HEK293 (cell line): ENCODE results near the gene CLDN34.

ENCODE experiments used
- CTCF ChIA-PET: fragments of 350-600 bp; formaldehyde crosslinking; extraction: SDS; loops from one replicate; lab custom pipeline; 2021; ENCODE audit warnings: antibody characterized with exemption; lab: Yijun Ruan, JAX
- POLR2A ChIA-PET: fragments of 300-600 bp; formaldehyde crosslinking; extraction: SDS; loops from one replicate; lab custom pipeline; 2020; ENCODE audit warnings: antibody characterized with exemption, inconsistent platforms; lab: Yijun Ruan, JAX
- H3K27ac ChIP-seq: fragments of 200-500 bp; sonication (Bioruptor generic); 2 replicates; pipeline ENCODE4 v1.5.1; 2014; ENCODE audit warnings: low read depth, low read length, control low read depth, inconsistent platforms; ENCODE audit errors: extremely low read depth
- H3K36me3 ChIP-seq, 2 experiments: fragments of 200-500 bp in 1 of 2; sonication (Bioruptor generic) in 1 of 2; 1 replicate in 1 of 2; 2 replicates in 1 of 2; pipeline ENCODE4 v1.5.1; 2014 to 2017; ENCODE audit warnings: inconsistent platforms in 2 of 2, low read length in 2 of 2; ENCODE audit not compliant: control insufficient read depth in 2 of 2, insufficient read depth in 1 of 2
- H3K4me1 ChIP-seq: fragments of 200-500 bp; sonication (Bioruptor generic); 2 replicates; pipeline ENCODE4 v1.5.1; 2014; ENCODE audit warnings: mild to moderate bottlenecking, low read length, inconsistent platforms; ENCODE audit not compliant: control insufficient read depth, insufficient read depth
- H3K4me3 ChIP-seq: 2 replicates; pipeline ENCODE4 v1.5.1; 2011; ENCODE audit warnings: low read depth, mild to moderate bottlenecking, control low read depth, low read length, moderate library complexity
- H3K9me3 ChIP-seq: fragments of 200-500 bp; sonication (Bioruptor generic); 2 replicates; pipeline ENCODE4 v1.5.1; 2014; ENCODE audit warnings: low read depth, low read length, inconsistent platforms; ENCODE audit not compliant: control insufficient read depth, insufficient read depth
- BCL6B ChIP-seq: fragments of 450-650 bp; formaldehyde crosslinking; IDR thresholded peaks from 2 replicates; pipeline ENCODE4 v1.5.1; 2017; ENCODE audit warnings: missing biosample characterization, missing genetic modification characterization
- KLF9 ChIP-seq: fragments of 450-650 bp; formaldehyde crosslinking; IDR thresholded peaks from 2 replicates; pipeline ENCODE4 v1.5.1; 2016; ENCODE audit warnings: missing biosample characterization, missing genetic modification characterization, low read depth
- PRDM2 ChIP-seq: fragments of 450-650 bp; formaldehyde crosslinking; IDR thresholded peaks from 2 replicates; pipeline ENCODE4 v1.5.1; 2016; ENCODE audit warnings: missing biosample characterization, missing genetic modification characterization, borderline replicate concordance
- SP2 ChIP-seq: fragments of 450-650 bp; formaldehyde crosslinking; IDR thresholded peaks from 2 replicates; pipeline ENCODE4 v1.5.1; 2016; ENCODE audit warnings: missing biosample characterization, missing genetic modification characterization
- YY1 ChIP-seq: fragments of 450-650 bp; formaldehyde crosslinking; IDR thresholded peaks from 2 replicates; pipeline ENCODE4 v1.5.1; 2018; ENCODE audit warnings: missing biosample characterization, missing genetic modification characterization
- ZBTB10 ChIP-seq: fragments of 450-650 bp; formaldehyde crosslinking; IDR thresholded peaks from 2 replicates; pipeline ENCODE4 v1.5.1; 2016; ENCODE audit warnings: missing biosample characterization, missing genetic modification characterization
- ZFP37 ChIP-seq: fragments of 450-650 bp; formaldehyde crosslinking; IDR thresholded peaks from 2 replicates; pipeline ENCODE4 v1.5.1; 2016; ENCODE audit warnings: missing biosample characterization, missing genetic modification characterization
- ZNF391 ChIP-seq: fragments of 450-650 bp; formaldehyde crosslinking; IDR thresholded peaks from 2 replicates; pipeline ENCODE4 v1.5.1; 2016; ENCODE audit warnings: low read depth, missing biosample characterization, missing genetic modification characterization, borderline replicate concordance
- ZNF626 ChIP-seq: fragments of 450-650 bp; sonication (Bioruptor Pico); formaldehyde crosslinking; IDR thresholded peaks from 2 replicates; pipeline ENCODE4 v1.5.1; 2018; ENCODE audit warnings: missing biosample characterization, missing genetic modification characterization, inconsistent platforms
- ZNF664 ChIP-seq: fragments of 450-650 bp; formaldehyde crosslinking; IDR thresholded peaks from 2 replicates; pipeline ENCODE4 v1.5.1; 2016; ENCODE audit warnings: missing biosample characterization, missing genetic modification characterization
- ZNF837 ChIP-seq: fragments of 450-650 bp; formaldehyde crosslinking; IDR thresholded peaks from 2 replicates; pipeline ENCODE4 v1.5.1; 2016; ENCODE audit warnings: missing biosample characterization, missing genetic modification characterization
- ZSCAN30 ChIP-seq: fragments of 450-650 bp; IDR thresholded peaks from 2 replicates; pipeline ENCODE4 v1.5.1; 2018; ENCODE audit warnings: missing biosample characterization, mild to moderate bottlenecking, missing genetic modification characterization, moderate library complexity
- TF ChIP-seq, protein P1 (sequence below): fragments of 450-650 bp; formaldehyde crosslinking; IDR thresholded peaks from 2 replicates; pipeline ENCODE4 v1.5.1; 2016; ENCODE audit warnings: missing biosample characterization, missing genetic modification characterization
- TF ChIP-seq, protein P2 (sequence below): fragments of 450-650 bp; formaldehyde crosslinking; IDR thresholded peaks from 2 replicates; pipeline ENCODE4 v1.5.1; 2016; ENCODE audit warnings: missing biosample characterization, missing genetic modification characterization

CLDN34 gene

GRCh38 chrX:9926002-9926401, 41.2 kb upstream of the CLDN34 start:
- no peak overlapping the region for H3K27ac ChIP-seq
- H3K4me1 ChIP-seq = no peaks in the 10 kb centered on the region
- ChIA-PET CTCF (no interaction called here), POLR2A (no interaction called here)
- no peaks in the 10 kb centered on the region for H3K9me3 ChIP-seq
- H3K36me3 ChIP-seq = peaks cover 0 to 4% of the 10 kb centered on the region in 2 experiments; a peak in 1 of 3 replicates
- no peak overlapping the region for H3K4me3 ChIP-seq
- TF ChIP-seq BCL6B (tag by site-specific recombination) (no peak), ZNF626 (tag by site-specific recombination) (no peak), ZFP37 (tag by site-specific recombination) (no peak), ZNF391 (tag by site-specific recombination) (no peak), KLF9 (tag by site-specific recombination) (no peak), YY1 (tag by site-specific recombination) (no peak)
- TF ChIP-seq, protein P1, sequence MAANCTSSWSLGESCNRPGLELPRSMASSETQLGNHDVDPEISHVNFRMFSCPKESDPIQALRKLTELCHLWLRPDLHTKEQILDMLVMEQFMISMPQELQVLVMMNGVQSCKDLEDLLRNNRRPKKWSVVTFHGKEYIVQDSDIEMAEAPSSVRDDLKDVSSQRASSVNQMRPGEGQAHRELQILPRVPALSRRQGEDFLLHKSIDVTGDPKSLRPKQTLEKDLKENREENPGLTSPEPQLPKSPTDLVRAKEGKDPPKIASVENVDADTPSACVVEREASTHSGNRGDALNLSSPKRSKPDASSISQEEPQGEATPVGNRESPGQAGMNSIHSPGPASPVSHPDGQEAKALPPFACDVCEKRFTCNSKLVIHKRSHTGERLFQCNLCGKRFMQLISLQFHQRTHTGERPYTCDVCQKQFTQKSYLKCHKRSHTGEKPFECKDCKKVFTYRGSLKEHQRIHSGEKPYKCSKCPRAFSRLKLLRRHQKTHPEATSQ (tag by site-specific recombination) = no peak

- CTCF ChIA-PET = no interaction called here
- TF ChIP-seq ZNF837 (tag by site-specific recombination) = no peak
- no peak for TF ChIP-seq ZNF664 (tag by site-specific recombination)
- TF ChIP-seq PRDM2 (tag by site-specific recombination) = no peak
- POLR2A ChIA-PET = no interaction called here
- no peak overlapping the region for H3K4me3 ChIP-seq
- no peaks in the 10 kb centered on the region for H3K9me3 ChIP-seq
- H3K36me3 ChIP-seq = peaks cover 0 to 11% of the 10 kb centered on the region in 2 experiments; a peak in 1 of 3 replicates
- no peaks in the 10 kb centered on the region for H3K4me1 ChIP-seq
- no peak overlapping the region for H3K27ac ChIP-seq
Observed at GRCh38 chrX:9927698-9928482, 39.3 kb upstream of the CLDN34 start.

DNA sequence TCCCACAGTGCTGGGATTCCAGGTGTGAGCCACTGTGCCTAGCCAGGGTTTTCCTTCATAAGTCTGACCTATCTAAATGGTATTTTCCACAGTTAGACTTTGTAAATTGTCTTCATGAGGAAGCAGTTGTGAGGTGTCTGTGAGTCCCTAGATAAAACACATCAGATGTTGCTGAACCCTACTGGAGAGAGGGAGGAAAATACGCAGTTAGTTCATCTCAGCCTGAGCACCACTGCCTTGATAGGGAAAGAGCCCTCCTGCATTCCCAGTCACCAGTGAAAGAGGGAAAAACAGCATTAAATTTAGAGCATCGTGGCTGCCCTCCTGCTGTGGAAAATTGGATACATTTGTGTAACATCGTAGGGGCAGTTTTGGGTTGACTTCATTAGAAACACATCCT, 31.7 kb upstream of the CLDN34 start:
- Histone ChIP-seq H3K4me3 (no peak overlapping the region), H3K9me3 (no peaks in the 10 kb centered on the region), H3K36me3 (peaks cover 0 to 31% of the 10 kb centered on the region in 2 experiments; a peak in 1 of 3 replicates)
- TF ChIP-seq SP2 (tag by site-specific recombination) (no peak), ZBTB10 (no peak), ZSCAN30 (tag by site-specific recombination) (no peak)
- TF ChIP-seq, protein P2, sequence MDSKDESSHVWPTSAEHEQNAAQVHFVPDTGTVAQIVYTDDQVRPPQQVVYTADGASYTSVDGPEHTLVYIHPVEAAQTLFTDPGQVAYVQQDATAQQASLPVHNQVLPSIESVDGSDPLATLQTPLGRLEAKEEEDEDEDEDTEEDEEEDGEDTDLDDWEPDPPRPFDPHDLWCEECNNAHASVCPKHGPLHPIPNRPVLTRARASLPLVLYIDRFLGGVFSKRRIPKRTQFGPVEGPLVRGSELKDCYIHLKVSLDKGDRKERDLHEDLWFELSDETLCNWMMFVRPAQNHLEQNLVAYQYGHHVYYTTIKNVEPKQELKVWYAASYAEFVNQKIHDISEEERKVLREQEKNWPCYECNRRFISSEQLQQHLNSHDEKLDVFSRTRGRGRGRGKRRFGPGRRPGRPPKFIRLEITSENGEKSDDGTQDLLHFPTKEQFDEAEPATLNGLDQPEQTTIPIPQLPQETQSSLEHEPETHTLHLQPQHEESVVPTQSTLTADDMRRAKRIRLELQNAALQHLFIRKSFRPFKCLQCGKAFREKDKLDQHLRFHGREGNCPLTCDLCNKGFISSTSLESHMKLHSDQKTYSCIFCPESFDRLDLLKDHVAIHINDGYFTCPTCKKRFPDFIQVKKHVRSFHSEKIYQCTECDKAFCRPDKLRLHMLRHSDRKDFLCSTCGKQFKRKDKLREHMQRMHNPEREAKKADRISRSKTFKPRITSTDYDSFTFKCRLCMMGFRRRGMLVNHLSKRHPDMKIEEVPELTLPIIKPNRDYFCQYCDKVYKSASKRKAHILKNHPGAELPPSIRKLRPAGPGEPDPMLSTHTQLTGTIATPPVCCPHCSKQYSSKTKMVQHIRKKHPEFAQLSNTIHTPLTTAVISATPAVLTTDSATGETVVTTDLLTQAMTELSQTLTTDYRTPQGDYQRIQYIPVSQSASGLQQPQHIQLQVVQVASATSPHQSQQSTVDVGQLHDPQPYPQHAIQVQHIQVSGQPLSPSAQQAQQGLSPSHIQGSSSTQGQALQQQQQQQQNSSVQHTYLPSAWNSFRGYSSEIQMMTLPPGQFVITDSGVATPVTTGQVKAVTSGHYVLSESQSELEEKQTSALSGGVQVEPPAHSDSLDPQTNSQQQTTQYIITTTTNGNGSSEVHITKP = no peak

More for the DNA sequence above, 31.7 kb upstream of the CLDN34 start:
- ChIA-PET POLR2A (no interaction called here), CTCF (no interaction called here)
- Histone ChIP-seq H3K4me1 (no peaks in the 10 kb centered on the region), H3K27ac (no peak overlapping the region)
